SK-N-SH (cell line): Measurements from ENCODE around the gene DHX36. TPM values are rescaled to one million over a fixed set of nuclear protein-coding genes. Genes with fewer than 3 reads are reported as not detected.

Experiments
- CTCF ChIA-PET: fragments of 300-600, 350-600 bp; formaldehyde crosslinking; extraction: SDS; loops from one replicate; lab custom pipeline; 2021; lab: Yijun Ruan, JAX
- POLR2A ChIA-PET: fragments of 350-600 bp; sonication (Branson Sonifier 250); formaldehyde crosslinking; extraction: SDS; loops from one replicate; lab custom pipeline; 2020; ENCODE audit warnings: antibody characterized with exemption, inconsistent platforms; lab: Yijun Ruan, JAX
- DNase-seq: peaks from one replicate; pipeline ENCODE4 v3.0.0; 2012
- H2AFZ ChIP-seq: fragments of 200-600 bp; sonication (generic); 2 replicates; pipeline ENCODE4 v1.8.1; 2016; ENCODE audit warnings: antibody characterized with exemption, mild to moderate bottlenecking, low read depth
- H3F3A ChIP-seq: fragments of 200-600 bp; sonication (generic); replicated peaks from 2 replicates; pipeline ENCODE3; 2016; ENCODE audit warnings: antibody characterized with exemption, mild to moderate bottlenecking; ENCODE audit not compliant: insufficient read depth
- H3K27ac ChIP-seq, 2 experiments: fragments of 200-500 bp in 1 of 2; fragments of 200-600 bp in 1 of 2; sonication (Bioruptor generic) in 1 of 2; sonication (generic), shearing (Covaris generic) in 1 of 2; 2 replicates each; pipeline versions ENCODE4 v1.5.1 to v1.6.1; 2014 to 2016; ENCODE audit warnings: low read depth in 2 of 2, inconsistent platforms in 1 of 2, low read length in 1 of 2, mild to moderate bottlenecking in 1 of 2, mixed read lengths in 1 of 2
- H3K27me3 ChIP-seq: fragments of 200-600 bp; sonication (generic), shearing (Covaris generic); 2 replicates; pipeline ENCODE4 v1.6.1; 2016; ENCODE audit warnings: mixed run types; ENCODE audit not compliant: insufficient read depth
- H3K36me3 ChIP-seq, 2 experiments: fragments of 200-500 bp in 1 of 2; fragments of 200-600 bp in 1 of 2; sonication (Bioruptor generic) in 1 of 2; sonication (generic) in 1 of 2; replicated peaks in 1 of 2; 2 replicates each; pipeline versions ENCODE3 to v1.5.1; 2014 to 2016; ENCODE audit warnings: low read length in 1 of 2, mild to moderate bottlenecking in 1 of 2; ENCODE audit not compliant: insufficient read depth in 2 of 2, control insufficient read depth in 1 of 2
- H3K4me1 ChIP-seq, 2 experiments: fragments of 200-500 bp in 1 of 2; fragments of 200-600 bp in 1 of 2; sonication (Bioruptor generic) in 1 of 2; sonication (generic), shearing (Covaris generic) in 1 of 2; 2 replicates each; pipeline versions ENCODE4 v1.5.1 to v1.6.1; 2014 to 2016; ENCODE audit warnings: low read depth in 1 of 2, low read length in 1 of 2, mixed run types in 1 of 2; ENCODE audit not compliant: insufficient read depth in 2 of 2, control insufficient read depth in 1 of 2
- H3K4me2 ChIP-seq: fragments of 200-600 bp; sonication (generic), shearing (Covaris generic); 2 replicates; pipeline ENCODE4 v1.6.1; 2017; ENCODE audit warnings: mixed run types
- H3K4me3 ChIP-seq, 2 experiments: fragments of 200-500 bp in 1 of 2; fragments of 200-600 bp in 1 of 2; sonication (Bioruptor generic) in 1 of 2; sonication (generic), shearing (Covaris generic) in 1 of 2; 2 replicates each; pipeline versions ENCODE4 v1.5.1 to v1.8.1; 2014 to 2016; ENCODE audit warnings: low read depth in 2 of 2, inconsistent platforms in 1 of 2, low read length in 1 of 2, mild to moderate bottlenecking in 1 of 2, mixed read lengths in 1 of 2, moderate library complexity in 1 of 2
- H3K79me2 ChIP-seq: fragments of 200-600 bp; sonication (generic); 2 replicates; pipeline ENCODE4 v1.8.1; 2017; ENCODE audit warnings: mild to moderate bottlenecking; ENCODE audit not compliant: insufficient read depth
- H3K9ac ChIP-seq: fragments of 200-600 bp; sonication (generic); 2 replicates; pipeline ENCODE4 v1.6.1; 2017; ENCODE audit warnings: mixed run types
- H3K9me2 ChIP-seq: fragments of 200-600 bp; sonication (generic); 2 replicates; pipeline ENCODE4 v1.6.1; 2017; ENCODE audit warnings: mixed run types
- H3K9me3 ChIP-seq: fragments of 200-600 bp; sonication (generic); 2 replicates; pipeline ENCODE4 v1.6.1; 2017; ENCODE audit warnings: mixed run types, mild to moderate bottlenecking, moderate library complexity
- H4K20me1 ChIP-seq: fragments of 200-600 bp; sonication (generic); 2 replicates; pipeline ENCODE4 v1.6.1; 2017; ENCODE audit warnings: mild to moderate bottlenecking, mixed run types; ENCODE audit not compliant: insufficient read depth
- CHD2 ChIP-seq: fragments of 150-350 bp; IDR thresholded peaks from 2 replicates; pipeline ENCODE4 v1.6.1; 2018; ENCODE audit warnings: low read length; ENCODE audit not compliant: partially characterized antibody
- ELF1 ChIP-seq: IDR thresholded peaks from 2 replicates; pipeline ENCODE4 v1.4.0; 2012
- EP300 ChIP-seq, 2 experiments: IDR thresholded peaks; 2 replicates each; pipeline versions ENCODE4 v1.4.0 to v1.6.1; 2012; ENCODE audit warnings: borderline replicate concordance in 1 of 2, low read depth in 1 of 2, low read length in 1 of 2
- FOXJ3 ChIP-seq: sonication (generic); formaldehyde crosslinking; IDR thresholded peaks from 2 replicates; pipeline ENCODE4 v1.5.1; 2020; ENCODE audit warnings: mild to moderate bottlenecking, missing genetic modification reagents
- GABPA ChIP-seq: IDR thresholded peaks from 2 replicates; pipeline ENCODE4 v1.4.0; 2012; ENCODE audit warnings: low read depth, mild to moderate bottlenecking
- MEF2A ChIP-seq: IDR thresholded peaks from 2 replicates; pipeline ENCODE4 v1.4.0; 2012; ENCODE audit warnings: low read depth, borderline replicate concordance
- NRF1 ChIP-seq: IDR thresholded peaks from 2 replicates; pipeline ENCODE4 v1.6.1; 2012; ENCODE audit warnings: low read depth, mild to moderate bottlenecking, low read length
- RAD21 ChIP-seq: IDR thresholded peaks from 2 replicates; pipeline ENCODE4 v1.6.1; 2012; ENCODE audit warnings: mild to moderate bottlenecking, low read length
- TAF1 ChIP-seq: IDR thresholded peaks from 2 replicates; pipeline ENCODE4 v1.6.1; 2012; ENCODE audit warnings: low read depth, mild to moderate bottlenecking, low read length, moderate library complexity, borderline replicate concordance
- TEAD4 ChIP-seq: IDR thresholded peaks from 2 replicates; pipeline ENCODE4 v1.4.0; 2012; ENCODE audit warnings: mild to moderate bottlenecking, borderline replicate concordance; ENCODE audit not compliant: insufficient read depth
- YY1 ChIP-seq: IDR thresholded peaks from 2 replicates; pipeline ENCODE4 v1.4.0; 2012; ENCODE audit warnings: low read depth, mild to moderate bottlenecking
- polyA plus RNA-seq, 3 experiments: library from polyadenylated mRNA; depleted of rRNA; stranded (reverse); fragments of >200 nt; gene quantifications; 2 replicates each; pipeline ENCODE4 v1.2.3, GENCODE V29; 2012
- small RNA-seq, 7 experiments: library from RNA; depleted of rRNA; stranded (forward); fragments of <200 nt; gene quantifications; one replicate each; pipeline ENCODE3, GENCODE V24; 2012
- TF ChIP-seq, protein P1 (sequence below): IDR thresholded peaks from 2 replicates; pipeline ENCODE4 v1.4.0; 2012; ENCODE audit warnings: low read depth
- TF ChIP-seq, protein P2 (sequence below): IDR thresholded peaks from 2 replicates; pipeline ENCODE4 v1.4.0; 2012; ENCODE audit warnings: low read depth, borderline replicate concordance
- TF ChIP-seq, protein P3 (sequence below): fragments of 150-350 bp; IDR thresholded peaks from 2 replicates; pipeline ENCODE4 v1.6.1; 2017; ENCODE audit warnings: antibody characterized with exemption, low read length, low read depth, borderline replicate concordance

The DHX36 gene
- polyA plus RNA-seq, 1 of the 3 experiments (the other 2 are of a cell fraction): 22.8 TPM

DNA sequence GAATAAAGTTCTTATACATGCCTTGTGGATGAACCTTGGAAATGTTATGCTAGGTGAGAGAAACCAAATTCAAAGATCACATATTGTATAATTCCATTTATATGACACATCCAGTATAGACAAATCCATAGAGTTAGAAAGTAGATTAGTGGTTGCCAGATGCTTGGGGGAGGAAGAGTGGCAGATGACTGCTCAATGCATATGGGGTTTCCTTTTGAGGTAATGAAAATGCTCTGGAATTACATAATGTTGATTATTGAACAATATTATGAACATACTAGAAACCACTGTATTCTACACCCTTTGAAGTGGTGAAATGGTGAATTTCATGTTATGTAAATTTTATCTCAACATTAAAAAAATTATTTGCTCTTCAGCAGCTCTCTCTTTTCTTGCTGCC lies 100.8 kb downstream of the DHX36 start:
- no peak overlapping the region for H3K4me2 ChIP-seq
- POLR2A ChIA-PET: no interaction called here
- no peaks in the 10 kb centered on the region for H3K9me2 ChIP-seq
- H3K4me1 ChIP-seq: no peaks in the 10 kb centered on the region
- H4K20me1 ChIP-seq: no peaks in the 10 kb centered on the region
- CTCF ChIA-PET: no interaction called here
- no peak overlapping the region for H2AFZ ChIP-seq
- DNase-seq: no peak
- no peaks in the 10 kb centered on the region for H3K27me3 ChIP-seq
- H3K79me2 ChIP-seq: no peaks in the 10 kb centered on the region
- H3F3A ChIP-seq: no peaks in the 10 kb centered on the region
- TF ChIP-seq NRF1 (no peak), CHD2 (no peak), TAF1 (no peak), GABPA (no peak), FOXJ3 (CRISPR knock-in tag) (no peak), MEF2A (no peak), YY1 (no peak), TEAD4 (no peak), EP300 (IDR thresholded peaks at IDR 0.05; ENCODE audit: borderline replicate concordance in 1 of 2, low read depth in 1 of 2, low read length in 1 of 2) (no peak), RAD21 (no peak), ELF1 (no peak)
- TF ChIP-seq, protein P1, sequence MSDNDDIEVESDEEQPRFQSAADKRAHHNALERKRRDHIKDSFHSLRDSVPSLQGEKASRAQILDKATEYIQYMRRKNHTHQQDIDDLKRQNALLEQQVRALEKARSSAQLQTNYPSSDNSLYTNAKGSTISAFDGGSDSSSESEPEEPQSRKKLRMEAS: no peak
- TF ChIP-seq, protein P2, sequence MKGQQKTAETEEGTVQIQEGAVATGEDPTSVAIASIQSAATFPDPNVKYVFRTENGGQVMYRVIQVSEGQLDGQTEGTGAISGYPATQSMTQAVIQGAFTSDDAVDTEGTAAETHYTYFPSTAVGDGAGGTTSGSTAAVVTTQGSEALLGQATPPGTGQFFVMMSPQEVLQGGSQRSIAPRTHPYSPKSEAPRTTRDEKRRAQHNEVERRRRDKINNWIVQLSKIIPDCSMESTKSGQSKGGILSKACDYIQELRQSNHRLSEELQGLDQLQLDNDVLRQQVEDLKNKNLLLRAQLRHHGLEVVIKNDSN: no peak
- TF ChIP-seq, protein P3, sequence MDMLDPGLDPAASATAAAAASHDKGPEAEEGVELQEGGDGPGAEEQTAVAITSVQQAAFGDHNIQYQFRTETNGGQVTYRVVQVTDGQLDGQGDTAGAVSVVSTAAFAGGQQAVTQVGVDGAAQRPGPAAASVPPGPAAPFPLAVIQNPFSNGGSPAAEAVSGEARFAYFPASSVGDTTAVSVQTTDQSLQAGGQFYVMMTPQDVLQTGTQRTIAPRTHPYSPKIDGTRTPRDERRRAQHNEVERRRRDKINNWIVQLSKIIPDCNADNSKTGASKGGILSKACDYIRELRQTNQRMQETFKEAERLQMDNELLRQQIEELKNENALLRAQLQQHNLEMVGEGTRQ: no peak
- no peaks in the 10 kb centered on the region for H3K9me3 ChIP-seq
- no peak overlapping the region for H3K4me3 ChIP-seq
- H3K27ac ChIP-seq: no peak overlapping the region
- H3K9ac ChIP-seq: no peak overlapping the region
- H3K36me3 ChIP-seq: no peaks in the 10 kb centered on the region

Small RNA genes lying within 50 kb of the gene (small RNA-seq; reads per million reads assigned to genes)
- 0 reads per million in 7 experiments for gene RF01210

Other genes starting within 250 kb of the DHX36 start
- 0.70 and 1.2 TPM in 2 replicates for gene ARHGEF26, start 203.1 kb downstream of the DHX36 start, polyA plus RNA-seq (2012; rRNA removed)
- gene GPR149, start 105.7 kb upstream of the DHX36 start, polyA plus RNA-seq (2012; rRNA removed): not detected in 2 replicates